Ovary (tissue), 9 donors: ENCODE data around the gene NUDCD3. TPM values are rescaled to one million over a fixed set of nuclear protein-coding genes. Genes with fewer than 3 reads are reported as not detected.

Source experiments
- DNase-seq, 5 donors: peaks; one replicate each; pipeline ENCODE4 v3.0.0-alpha.2; 2019 to 2020
- H3K27ac ChIP-seq, 2 donors: fragments of 200-600 bp; one replicate each; pipeline versions ENCODE4 v1.5.1 to v1.8.0; 2019 to 2022
- H3K27me3 ChIP-seq: fragments of 200-600 bp; one replicate; pipeline ENCODE4 v1.8.0; 2022
- H3K36me3 ChIP-seq: fragments of 200-600 bp; sonication (generic); one replicate; pipeline ENCODE4 v1.5.1; 2019
- H3K4me1 ChIP-seq: one replicate; pipeline ENCODE4 v1.8.1; 2013; ENCODE audit warnings: mild to moderate bottlenecking, moderate library complexity; ENCODE audit not compliant: insufficient read depth
- H3K4me3 ChIP-seq: fragments of 200-600 bp; sonication (generic); one replicate; pipeline ENCODE4 v1.5.1; 2017
- H3K9me3 ChIP-seq, 2 donors: fragments of 200-600 bp in 1 of 2; sonication (generic) in 1 of 2; one replicate each; pipeline versions ENCODE4 v1.5.1 to v1.8.1; 2013 to 2019; ENCODE audit warnings: mild to moderate bottlenecking in 1 of 2, moderate library complexity in 1 of 2
- CTCF ChIP-seq, 3 donors: fragments of 450-650 bp in 2 of 3; fragments of 200-600 bp in 1 of 3; IDR thresholded peaks; one replicate each; pipeline versions ENCODE4 v1.5.1 to v1.8.0; 2016 to 2022; ENCODE audit warnings: antibody characterized with exemption in 3 of 3, mild to moderate bottlenecking in 1 of 3
- EP300 ChIP-seq: sonication (generic); formaldehyde crosslinking; IDR thresholded peaks from one replicate; pipeline ENCODE4 v1.6.1; 2017; ENCODE audit warnings: antibody characterized with exemption
- POLR2A ChIP-seq: fragments of 450-650 bp; IDR thresholded peaks from one replicate; pipeline ENCODE4 v1.6.1; 2017; ENCODE audit warnings: antibody characterized with exemption, mild to moderate bottlenecking, moderate library complexity
- WGBS, 3 donors: extraction: QIAGEN DNeasy Blood & Tissue Kit in 1 of 3; methylation state at CpG; one replicate each; pipeline versions ENCODE4 v1.1.5 to v1.1.7; 2013 to 2017; 5-methylcytosine and 5-hydroxymethylcytosine counted together
- intact Hi-C, 4 donors: fragments of 100-400 bp; cut with DNase I; formaldehyde crosslinking; loops; one replicate each; pipeline versions ENCODE4 v1.11.0 to v1.15.1; 2022 to 2023
- polyA plus RNA-seq, 2 donors: library from polyadenylated mRNA; stranded (reverse); fragments of 200-250 nt in 1 of 2; fragments of 350-450 nt in 1 of 2; fragmentation: Illumina TruSeq in 1 of 2; extraction: RNeasy Lipid Tissue Mini Kit (QIAGEN cat#74804) in 1 of 2; gene quantifications; one replicate each; pipeline ENCODE4 v1.2.3, GENCODE V29; 2013 to 2014
- total RNA-seq, 7 donors: library from RNA; depleted of rRNA in 2 of 7; stranded (reverse); fragments of >200 nt in 2 of 7; fragmentation: NEBNext Ultra II Directional in 3 of 7; extraction: Animal tissue kit (Norgen Biotek cat#: 25700) in 3 of 7; gene quantifications; one replicate each; pipeline versions ENCODE4 v1.1.0 to v1.2.4, GENCODE V29; 2016 to 2023
- donor health status: DM: no; HTN: no; CAD: no; lungs with moderate emphysema.
- donor health status: DM: no; HTN: no; CAD: no.
- donor health status: Bipolar disorder and iron deficiency.
- donor health status: DM: yes; HTN: yes; CAD: no.
- donor health status: DM: no; HTN: no; CAD: no.
- donor health status: DM: yes; HTN: yes; CAD: no.

NUDCD3 gene
- total and polyA plus RNA-seq, 9 donors: 32.1 to 117 (median 102) TPM

DNA sequence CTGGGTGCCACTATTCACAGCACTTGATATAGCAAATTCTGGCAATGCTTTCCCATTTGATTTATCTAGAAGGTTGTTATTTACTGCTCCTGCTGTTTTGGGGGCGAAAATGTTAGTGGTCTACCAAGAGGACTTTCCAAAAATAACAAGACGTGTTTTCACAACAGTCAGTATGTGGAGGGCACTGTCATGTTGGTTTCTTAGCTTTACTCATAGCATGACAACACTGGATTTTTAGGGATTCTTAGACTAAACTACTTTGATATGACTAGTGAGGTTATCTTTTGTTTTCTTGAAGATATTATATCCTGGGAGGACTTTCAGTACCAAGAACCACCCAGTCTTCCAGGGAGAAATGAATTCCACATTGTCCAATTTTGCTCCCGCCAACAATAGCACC lies 49.4 kb downstream of the NUDCD3 start:
- 34 to 50% (median 45%) methylated on average over 3 of the region's 3 CpGs for WGBS, 3 donors
- no peak for TF ChIP-seq EP300
- no peak for TF ChIP-seq CTCF (IDR thresholded peaks at IDR 0.05)
- no peak for TF ChIP-seq POLR2A

DNA sequence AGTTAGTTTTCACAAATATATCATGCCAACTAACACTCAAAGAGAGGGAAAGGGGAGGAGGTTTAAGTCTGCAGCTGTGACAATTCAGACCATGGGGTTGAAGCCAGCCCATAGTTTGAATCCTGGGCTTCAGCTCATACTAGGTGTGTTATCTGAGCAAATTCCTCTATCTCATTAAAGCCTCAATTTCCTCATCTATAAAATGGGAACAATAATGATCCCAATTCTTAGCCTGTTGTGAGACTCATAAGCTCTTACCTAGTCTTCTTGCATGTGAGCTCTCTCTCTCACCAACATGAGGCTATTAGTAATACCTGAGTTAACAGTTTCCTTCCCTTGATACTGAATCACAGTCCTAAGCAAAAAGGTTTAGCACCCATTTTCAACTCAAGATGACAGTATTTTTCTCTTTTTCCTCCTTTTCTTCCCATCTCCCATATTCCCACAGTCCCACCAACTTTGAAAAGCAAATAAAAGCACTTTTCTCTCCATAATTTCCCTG lies 49.8 kb downstream of the NUDCD3 start:
- no peak for DNase-seq
- Histone ChIP-seq H3K4me1 (peaks cover 8% of the 10 kb centered on the region), H3K27me3 (no peaks in the 10 kb centered on the region), H3K36me3 (no peaks in the 10 kb centered on the region), H3K9me3 (no peaks in the 10 kb centered on the region), H3K4me3 (no peak overlapping the region), H3K27ac (no peak overlapping the region)
- intact Hi-C loops: no loop called here
- TF ChIP-seq POLR2A: no peak
- TF ChIP-seq EP300: no peak

More for the DNA sequence above, 49.4 kb downstream of the NUDCD3 start:
- DNase-seq: no peak
- no peak overlapping the region for H3K4me3 ChIP-seq
- H3K27me3 ChIP-seq: no peaks in the 10 kb centered on the region
- H3K9me3 ChIP-seq: no peaks in the 10 kb centered on the region
- peaks cover 8% of the 10 kb centered on the region for H3K4me1 ChIP-seq
- intact Hi-C loops: no loop called here
- no peak overlapping the region for H3K27ac ChIP-seq
- H3K36me3 ChIP-seq: no peaks in the 10 kb centered on the region

GRCh38 chr7:44439926-44440325 lies 50.5 kb downstream of the NUDCD3 start:
- Histone ChIP-seq H3K4me3 (no peak overlapping the region), H3K4me1 (peaks cover 8% of the 10 kb centered on the region), H3K36me3 (no peaks in the 10 kb centered on the region), H3K27ac (no peak overlapping the region), H3K9me3 (no peaks in the 10 kb centered on the region), H3K27me3 (no peaks in the 10 kb centered on the region)
- no peak for TF ChIP-seq POLR2A
- no peak for TF ChIP-seq CTCF (IDR thresholded peaks at IDR 0.05)
- no peak for TF ChIP-seq EP300
- WGBS, 3 donors: 75 to 79% (median 76%) methylated on average over 3 of the region's 3 CpGs
- intact Hi-C loops: no loop called here
- DNase-seq: no peak

DNA sequence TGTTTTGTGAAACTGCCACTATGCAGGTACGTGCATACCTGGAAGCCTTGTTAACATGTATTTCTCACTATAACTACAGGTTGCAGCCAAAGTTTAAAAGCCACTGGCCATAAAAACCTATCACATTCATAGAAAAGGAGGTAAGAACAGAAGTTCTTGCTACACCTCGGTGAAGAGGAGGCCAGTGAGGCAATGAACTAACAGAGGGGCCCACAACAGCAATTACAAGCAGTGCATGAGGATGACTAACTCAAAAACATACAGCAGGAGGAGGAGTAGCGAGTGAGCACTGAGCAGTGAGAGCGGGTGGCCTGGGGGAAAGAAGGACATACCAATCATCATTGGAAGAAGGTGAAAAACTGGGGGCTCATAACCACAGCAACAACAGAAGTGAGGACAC lies 51.6 kb downstream of the NUDCD3 start:
- TF ChIP-seq EP300 (no peak), CTCF (IDR thresholded peaks at IDR 0.05) (no peak), POLR2A (no peak)
- no peaks in the 10 kb centered on the region for H3K27me3 ChIP-seq
- intact Hi-C loops: no loop called here
- H3K9me3 ChIP-seq: no peaks in the 10 kb centered on the region
- H3K4me1 ChIP-seq: peaks cover 8% of the 10 kb centered on the region
- 95 to 96% (median 96%) methylated on average over 4 of the region's 4 CpGs for WGBS, 3 donors
- no peak overlapping the region for H3K27ac ChIP-seq
- no peak for DNase-seq
- no peak overlapping the region for H3K4me3 ChIP-seq
- H3K36me3 ChIP-seq: no peaks in the 10 kb centered on the region

DNA sequence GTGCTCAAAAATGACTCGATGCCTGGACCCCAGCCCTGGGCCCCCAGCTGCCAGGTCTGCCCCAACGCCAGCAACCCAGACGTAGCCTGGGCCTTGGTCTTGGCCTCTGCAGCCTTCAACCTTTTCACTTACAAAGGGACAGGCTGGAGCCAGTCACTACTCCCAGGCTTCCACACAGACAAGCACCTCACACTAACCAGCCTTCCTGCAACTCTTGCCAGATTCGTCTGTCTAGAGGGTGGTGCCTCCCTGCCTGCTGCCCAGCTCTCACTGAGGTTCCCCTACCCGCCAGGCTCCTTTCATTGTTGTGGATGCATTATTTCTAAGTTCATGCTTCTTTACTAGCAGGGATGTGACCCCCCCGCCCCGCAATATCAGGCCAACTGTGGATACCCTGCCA lies 56.3 kb downstream of the NUDCD3 start:
- no peaks in the 10 kb centered on the region for H3K36me3 ChIP-seq

More for the DNA sequence above, 56.3 kb downstream of the NUDCD3 start:
- H3K4me3 ChIP-seq: no peak overlapping the region
- H3K27ac ChIP-seq: no peak overlapping the region
- H3K4me1 ChIP-seq: no peaks in the 10 kb centered on the region
- TF ChIP-seq EP300 (no peak), CTCF (IDR thresholded peaks at IDR 0.05) (no peak), POLR2A (no peak)
- H3K27me3 ChIP-seq: no peaks in the 10 kb centered on the region
- intact Hi-C loops: no loop called here
- DNase-seq: no peak
- H3K9me3 ChIP-seq: no peaks in the 10 kb centered on the region
- 76 to 82% (median 78%) methylated on average over 7 of the region's 7 CpGs for WGBS, 3 donors
